GM10248 (cell line): ENCODE data around the gene NELFE.
"Not testable (repeated sequence)": the region's sequence is repeated elsewhere in the genome, so short reads cannot be mapped to it uniquely, and the experiment has no call there.

Experiments
- CTCF ChIA-PET: fragments of 300-600 bp; sonication (Branson Sonifier 250); formaldehyde crosslinking; extraction: SDS; loops from one replicate; lab custom pipeline; 2021; ENCODE audit warnings: antibody characterized with exemption; lab: Yijun Ruan, JAX
- POLR2A ChIA-PET: fragments of 350-650 bp; sonication (Branson Sonifier 250); formaldehyde crosslinking; extraction: SDS; loops from one replicate; lab custom pipeline; 2020; ENCODE audit warnings: antibody characterized with exemption; lab: Yijun Ruan, JAX
- DNase-seq: peaks from one replicate; pipeline ENCODE4 v3.0.0; 2012; ENCODE audit errors: extremely low spot score
- CTCF ChIP-seq: IDR thresholded peaks from 2 replicates; pipeline ENCODE4 v1.5.1; 2012; ENCODE audit warnings: mild to moderate bottlenecking, low read depth; ENCODE audit errors: extremely low read depth, missing control alignments, control extremely low read depth

The NELFE gene

GRCh38 chr6:31945154-31945506, 13.6 kb downstream of the NELFE start:
- DNase-seq: no peak
- ChIA-PET POLR2A (interaction anchor here (1.0 kb wide), 1 partner anchor 29 kb away, joined by 5 read pairs; no protein-coding TSS in a partner anchor), CTCF (interaction anchor here (1.2 kb wide), 3 partner anchors 13 to 347 kb away, joined by 3 to 5 read pairs (median 3); no protein-coding TSS in a partner anchor)
- no peak for TF ChIP-seq CTCF

- CTCF ChIA-PET: no interaction called here
- TF ChIP-seq CTCF: no peak
- POLR2A ChIA-PET: interaction anchor here (0.5 to 0.6 kb wide), 2 partner anchors 28 to 147 kb away, joined by 6 to 8 read pairs; no protein-coding TSS in a partner anchor
- no peak for DNase-seq
Observed at GRCh38 chr6:31943742-31944141, 15.0 kb downstream of the NELFE start.

GRCh38 chr6:31940256-31940664, 18.5 kb downstream of the NELFE start:
- CTCF ChIA-PET: interaction anchor here (1.1 to 5.7 kb wide), 5 partner anchors 12 to 63 kb away, joined by 3 to 35 read pairs (median 8); partner anchors contain the start of gene SKIC2
- DNase-seq: no peak
- POLR2A ChIA-PET: no interaction called here
- TF ChIP-seq CTCF: no peak

GRCh38 chr6:31935823-31936222, 22.9 kb downstream of the NELFE start:
- POLR2A ChIA-PET: no interaction called here
- CTCF ChIA-PET: interaction anchor here (0.9 kb wide), 1 partner anchor 16 kb away, joined by 4 read pairs; no protein-coding TSS in a partner anchor
- DNase-seq: no peak
- TF ChIP-seq CTCF: no peak

GRCh38 chr6:31935021-31935420, 23.8 kb downstream of the NELFE start:
- ChIA-PET POLR2A (no interaction called here), CTCF (no interaction called here)
- no peak for TF ChIP-seq CTCF
- DNase-seq: no peak

GRCh38 chr6:31933537-31933936, 25.2 kb downstream of the NELFE start:
- POLR2A ChIA-PET: no interaction called here
- no peak for TF ChIP-seq CTCF
- no peak for DNase-seq
- CTCF ChIA-PET: no interaction called here

GRCh38 chr6:31932137-31932536, 26.6 kb downstream of the NELFE start:
- POLR2A ChIA-PET, CTCF ChIA-PET, DNase-seq: not testable (repeated sequence)
